Measurements from ENCODE around the gene MDC1.

- TF ChIP-seq CTCF (IDR thresholded peaks at IDR 0.05) (no peak), EP300 (IDR thresholded peaks at IDR 0.05) (no peak), POLR2A (IDR thresholded peaks at IDR 0.05) (no peak)
Measured at GRCh38 chr6:30754631-30755030, 37.5 kb upstream of the MDC1 start.

Data from tibial nerve (tissue), 4 donors.